Epithelial cell of esophagus (primary cell): ENCODE results near the gene IQGAP2.

Source experiments
- DNase-seq: peaks from one replicate; pipeline ENCODE4 v3.0.0; 2010; ENCODE audit warnings: low read depth
- H3K4me3 ChIP-seq: 2 replicates; pipeline ENCODE4 v1.5.1; 2011; ENCODE audit warnings: mild to moderate bottlenecking, low read length, control low read depth
- CTCF ChIP-seq: IDR thresholded peaks from 2 replicates; pipeline ENCODE4 v1.5.1; 2011; ENCODE audit warnings: low read depth, mild to moderate bottlenecking, low read length, control low read depth, inconsistent platforms; ENCODE audit not compliant: insufficient read depth; ENCODE audit errors: missing control alignments

Gene IQGAP2

GRCh38 chr5:76592692-76593091 lies 189.6 kb downstream of the IQGAP2 start:
- TF ChIP-seq CTCF: no peak
- DNase-seq: no peak
- H3K4me3 ChIP-seq: no peak overlapping the region

GRCh38 chr5:76594107-76594506 lies 191.0 kb downstream of the IQGAP2 start:
- no peak for DNase-seq
- no peak overlapping the region for H3K4me3 ChIP-seq
- TF ChIP-seq CTCF: no peak

- H3K4me3 ChIP-seq: no peak overlapping the region
- no peak for DNase-seq
- no peak for TF ChIP-seq CTCF
Measured at GRCh38 chr5:76595755-76596481, 192.8 kb downstream of the IQGAP2 start.

GRCh38 chr5:76598531-76598930 lies 195.4 kb downstream of the IQGAP2 start:
- H3K4me3 ChIP-seq: no peak overlapping the region
- no peak for TF ChIP-seq CTCF
- no peak for DNase-seq

GRCh38 chr5:76600716-76601115 lies 197.6 kb downstream of the IQGAP2 start:
- DNase-seq: no peak
- H3K4me3 ChIP-seq: no peak overlapping the region
- TF ChIP-seq CTCF: no peak

GRCh38 chr5:76601470-76601869 lies 198.4 kb downstream of the IQGAP2 start:
- DNase-seq: peak; percentile 74
- no peak overlapping the region for H3K4me3 ChIP-seq
- peak; percentile 79 for TF ChIP-seq CTCF
